ENCODE data around the gene CALCOCO1.
"Not testable (repeated sequence)": the region's sequence is repeated elsewhere in the genome, so short reads cannot be mapped to it uniquely, and the experiment has no call there.

The CALCOCO1 gene, protein sequence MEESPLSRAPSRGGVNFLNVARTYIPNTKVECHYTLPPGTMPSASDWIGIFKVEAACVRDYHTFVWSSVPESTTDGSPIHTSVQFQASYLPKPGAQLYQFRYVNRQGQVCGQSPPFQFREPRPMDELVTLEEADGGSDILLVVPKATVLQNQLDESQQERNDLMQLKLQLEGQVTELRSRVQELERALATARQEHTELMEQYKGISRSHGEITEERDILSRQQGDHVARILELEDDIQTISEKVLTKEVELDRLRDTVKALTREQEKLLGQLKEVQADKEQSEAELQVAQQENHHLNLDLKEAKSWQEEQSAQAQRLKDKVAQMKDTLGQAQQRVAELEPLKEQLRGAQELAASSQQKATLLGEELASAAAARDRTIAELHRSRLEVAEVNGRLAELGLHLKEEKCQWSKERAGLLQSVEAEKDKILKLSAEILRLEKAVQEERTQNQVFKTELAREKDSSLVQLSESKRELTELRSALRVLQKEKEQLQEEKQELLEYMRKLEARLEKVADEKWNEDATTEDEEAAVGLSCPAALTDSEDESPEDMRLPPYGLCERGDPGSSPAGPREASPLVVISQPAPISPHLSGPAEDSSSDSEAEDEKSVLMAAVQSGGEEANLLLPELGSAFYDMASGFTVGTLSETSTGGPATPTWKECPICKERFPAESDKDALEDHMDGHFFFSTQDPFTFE

GRCh38 chr12:53727310-53728041, at the start of gene CALCOCO1:
Gene CALCOCO1 (minus strand): TSS chr12:53727452. CDS start chr12:53725242, 2,210 bp downstream.
- peak; percentile 88 for DNase-seq (ENCODE audit: low read depth)

DNA sequence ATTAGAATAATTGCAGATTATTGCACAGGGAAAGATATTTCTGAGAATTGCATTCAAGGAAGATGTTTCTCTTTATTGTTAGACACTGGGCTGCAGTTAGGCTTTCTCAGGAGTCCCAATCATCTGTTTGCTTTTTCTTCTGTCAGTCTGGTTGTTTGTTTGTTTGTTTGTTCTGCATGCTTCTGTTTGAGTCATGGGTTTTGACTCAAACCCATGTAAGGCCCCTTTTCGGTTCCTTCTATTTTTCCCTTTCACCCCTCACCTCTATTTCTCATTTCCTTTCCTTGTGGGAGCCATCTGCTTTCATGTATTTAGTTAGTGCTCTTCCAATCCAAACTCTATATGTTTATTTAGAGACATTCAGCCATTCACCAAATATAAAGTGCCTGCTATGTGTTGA, 49.6 kb upstream of the CALCOCO1 start:
- DNase-seq (ENCODE audit: low read depth) = no peak

DNA sequence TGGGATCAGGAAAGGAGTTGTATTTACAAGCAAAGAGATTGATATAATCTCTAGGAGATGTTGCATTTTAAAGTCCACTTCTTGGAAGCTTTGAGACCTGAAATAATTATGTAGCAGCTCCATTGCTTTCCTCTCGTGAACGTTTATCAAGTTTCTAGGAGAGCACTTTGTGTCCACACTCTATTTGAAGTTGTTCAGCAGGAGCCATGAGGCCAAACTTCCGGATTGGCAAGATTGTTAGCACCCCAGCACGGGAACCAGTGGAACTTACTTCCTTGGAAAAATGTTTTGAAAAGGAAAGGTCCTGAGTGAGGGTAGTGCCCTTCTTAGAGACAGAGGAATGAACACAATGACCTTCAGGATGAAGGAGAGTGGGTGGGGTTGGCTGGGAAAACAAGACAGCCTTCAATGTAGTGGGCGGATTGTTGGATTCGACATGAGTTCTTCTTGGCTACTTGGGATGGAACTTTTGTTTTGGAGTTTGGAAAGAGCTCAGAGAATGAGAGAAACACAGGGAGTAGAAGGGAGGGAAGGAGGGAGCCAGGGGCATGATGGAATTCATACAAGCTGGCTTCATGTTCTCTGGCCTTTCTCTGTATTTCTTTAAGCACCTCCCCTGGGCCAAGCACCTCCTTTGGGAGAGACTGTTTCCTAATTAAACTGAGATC, 48.4 kb upstream of the CALCOCO1 start:
- no peak for DNase-seq (ENCODE audit: low read depth)

DNA sequence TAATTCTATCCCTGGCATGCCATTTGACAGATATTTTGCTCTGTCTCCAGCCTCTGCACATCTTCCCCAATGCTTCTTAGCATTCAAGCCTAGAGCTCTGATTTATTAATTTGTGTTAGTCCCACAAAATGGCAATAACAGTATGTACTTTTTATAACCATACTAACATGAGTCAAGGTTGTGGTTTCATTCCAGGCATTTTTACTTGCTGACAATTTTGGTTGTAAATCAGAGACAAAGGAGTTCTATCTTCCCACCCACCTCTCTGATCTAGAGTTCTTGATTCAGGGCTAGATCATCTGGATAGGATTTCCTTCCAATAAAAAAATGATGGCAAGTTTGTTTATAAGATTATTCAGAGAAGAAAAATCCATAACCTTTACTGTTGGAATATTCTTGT, 43.0 kb upstream of the CALCOCO1 start:
- DNase-seq (ENCODE audit: low read depth) = no peak

GRCh38 chr12:53768976-53769375, 41.7 kb upstream of the CALCOCO1 start:
- DNase-seq (ENCODE audit: low read depth) = no peak

- DNase-seq (ENCODE audit: low read depth) = no peak
These were observed 39.6 kb upstream of the CALCOCO1 start for GRCh38 chr12:53766881-53767280.

DNA sequence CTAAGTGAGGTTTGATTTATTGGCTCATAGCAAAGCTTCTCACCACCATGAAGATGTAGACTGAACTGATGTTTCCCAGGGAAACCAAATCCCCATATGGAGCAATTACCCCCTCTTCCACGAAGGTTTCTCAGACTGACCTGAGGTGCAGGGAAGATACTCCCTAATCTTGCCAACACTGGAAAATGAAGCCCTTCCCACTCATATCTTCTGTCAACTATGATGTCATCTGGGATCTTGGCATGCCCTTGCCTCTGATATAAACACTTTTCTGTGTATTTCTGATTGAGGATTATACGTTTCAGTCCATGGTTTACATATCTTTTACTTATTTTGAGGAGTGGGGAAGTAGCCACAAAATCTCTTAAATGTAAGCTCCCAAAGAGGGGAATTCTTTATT, 38.6 kb upstream of the CALCOCO1 start:
- DNase-seq (ENCODE audit: low read depth) = no peak

GRCh38 chr12:53764615-53765014, 37.4 kb upstream of the CALCOCO1 start:
- DNase-seq (ENCODE audit: low read depth) = no peak

- DNase-seq (ENCODE audit: low read depth) = not testable (repeated sequence)
These were observed 35.5 kb upstream of the CALCOCO1 start for GRCh38 chr12:53762793-53763192.

- DNase-seq (ENCODE audit: low read depth) = no peak
These were observed 34.1 kb upstream of the CALCOCO1 start for GRCh38 chr12:53761306-53761705.

- no peak for DNase-seq (ENCODE audit: low read depth)
These were observed 32.0 kb upstream of the CALCOCO1 start for GRCh38 chr12:53759261-53759660.

DNA sequence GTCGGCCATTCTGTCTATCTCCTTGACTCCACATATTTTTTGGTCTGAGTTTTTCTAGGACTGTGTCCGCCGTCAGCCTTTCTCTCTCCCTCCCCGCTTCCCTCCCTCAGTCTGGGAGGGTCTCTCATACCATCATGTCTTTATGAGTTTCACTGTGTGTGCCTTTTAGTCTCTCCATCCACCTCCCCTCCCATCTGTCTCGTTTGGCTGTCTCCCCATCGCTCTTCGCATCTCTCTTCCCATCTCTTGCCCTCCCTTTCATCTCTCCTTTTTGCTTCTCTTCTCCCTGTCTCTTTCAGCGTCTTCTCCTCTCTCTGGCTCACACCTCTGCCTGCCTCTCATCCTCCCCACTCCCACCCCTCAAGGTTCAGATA, 31.5 kb upstream of the CALCOCO1 start:
- DNase-seq (ENCODE audit: low read depth) = no peak

DNA sequence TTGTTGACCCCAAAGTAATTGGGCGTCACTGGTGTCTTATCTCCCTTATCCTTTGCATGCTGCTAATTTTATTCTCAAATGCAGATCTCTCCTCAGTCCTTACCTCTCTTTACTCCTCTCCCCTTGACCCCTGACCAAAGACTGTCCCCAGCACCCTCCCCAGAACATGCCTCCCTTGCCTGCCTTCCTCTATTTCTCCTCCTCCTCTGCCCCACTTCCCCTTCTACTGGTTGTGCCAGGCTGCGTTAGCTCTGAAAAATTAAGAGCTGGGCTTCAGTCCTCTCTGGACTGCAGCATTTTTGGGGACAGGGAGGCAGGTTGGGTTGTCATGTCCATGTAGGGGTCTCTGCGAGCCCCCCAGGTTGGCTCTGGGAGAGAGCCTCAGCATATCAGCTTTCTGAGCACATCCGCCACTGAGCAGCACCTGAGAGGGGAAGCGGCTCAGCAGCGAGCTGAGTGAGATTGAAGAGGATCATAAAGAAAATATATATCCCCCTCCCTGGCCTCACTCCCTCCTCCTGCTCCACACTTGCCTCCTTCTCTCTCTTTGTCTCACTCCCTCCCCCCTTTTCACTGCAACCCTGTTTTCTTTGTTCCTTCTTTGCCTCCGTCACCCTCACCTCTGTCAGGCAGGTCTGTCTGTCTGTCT, 31.0 kb upstream of the CALCOCO1 start:
- DNase-seq (ENCODE audit: low read depth) = no peak

DNA sequence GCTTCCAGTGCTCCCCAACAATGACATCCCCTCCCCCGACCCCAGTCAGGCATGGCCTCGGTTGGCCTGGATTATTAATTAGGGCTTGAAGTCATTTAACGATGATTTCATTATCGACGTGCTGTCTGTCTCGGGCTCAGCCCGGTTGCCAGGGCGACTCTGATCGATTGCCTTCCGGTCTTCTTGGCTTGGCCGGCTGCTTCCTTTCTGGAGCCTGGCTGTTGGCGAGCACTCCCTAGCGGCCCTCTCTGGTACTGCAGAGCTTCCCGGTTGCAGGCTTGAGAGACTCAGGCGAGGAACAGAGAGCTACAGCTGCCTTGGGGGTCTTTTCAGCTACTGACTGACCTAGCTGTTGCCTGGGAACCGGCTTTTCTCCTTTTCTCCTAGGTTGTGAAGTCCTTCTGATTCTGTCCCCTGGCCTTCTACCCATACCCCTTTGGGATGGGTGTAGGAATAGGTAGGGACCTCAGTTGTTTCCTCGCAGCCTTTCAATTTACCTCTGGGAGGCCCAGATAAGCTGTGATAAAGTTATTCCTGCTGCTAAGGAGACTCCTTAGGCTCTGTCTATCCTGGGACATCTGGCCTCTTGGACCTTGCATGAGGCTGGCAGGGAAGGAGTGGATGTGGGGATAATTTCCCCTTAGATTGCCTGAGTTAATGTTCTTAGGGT, 30.0 kb upstream of the CALCOCO1 start:
- peak; percentile 61 for DNase-seq (ENCODE audit: low read depth)

DNA sequence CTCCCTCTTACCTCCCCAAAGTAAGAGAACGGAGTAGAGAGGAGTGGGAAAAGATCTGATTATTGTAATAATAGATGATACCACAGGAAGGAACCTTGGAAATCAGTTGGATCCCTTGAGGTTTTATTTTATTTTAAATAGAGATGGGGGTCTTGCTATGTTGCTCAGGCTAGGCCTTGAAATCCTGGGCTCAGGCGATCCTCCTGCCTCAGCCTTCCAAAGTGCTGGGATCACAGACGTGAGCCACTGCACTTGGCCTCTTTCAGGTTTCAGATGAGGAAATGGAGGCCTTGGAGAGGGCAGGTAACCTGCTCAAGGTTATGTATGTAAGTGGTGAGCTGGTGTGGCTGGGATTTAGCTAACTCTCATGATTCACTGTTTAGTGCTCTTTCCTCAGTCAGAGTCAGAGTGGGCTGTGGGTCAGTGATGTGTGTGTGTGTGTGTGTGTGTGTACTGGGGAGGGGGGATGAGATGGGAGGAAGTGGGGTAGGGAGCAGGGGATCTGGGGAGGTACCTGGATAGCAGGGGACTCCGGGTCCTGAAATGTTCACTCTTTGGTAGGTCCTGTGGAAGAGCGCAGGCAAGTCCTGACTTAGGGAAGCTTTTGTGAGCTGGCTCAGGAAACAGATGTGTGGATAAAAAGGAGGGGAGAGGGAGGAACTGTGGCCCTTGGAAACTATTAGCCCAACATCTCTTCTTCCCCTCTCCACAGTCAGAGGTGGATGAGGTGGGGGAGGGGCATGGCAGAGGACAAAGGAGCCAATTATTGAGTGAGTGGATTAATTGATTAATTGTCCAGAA, 29.2 kb upstream of the CALCOCO1 start:
- no peak for DNase-seq (ENCODE audit: low read depth)

- DNase-seq (ENCODE audit: low read depth) = no peak
These were observed 28.6 kb upstream of the CALCOCO1 start for GRCh38 chr12:53755893-53756292.

DNA sequence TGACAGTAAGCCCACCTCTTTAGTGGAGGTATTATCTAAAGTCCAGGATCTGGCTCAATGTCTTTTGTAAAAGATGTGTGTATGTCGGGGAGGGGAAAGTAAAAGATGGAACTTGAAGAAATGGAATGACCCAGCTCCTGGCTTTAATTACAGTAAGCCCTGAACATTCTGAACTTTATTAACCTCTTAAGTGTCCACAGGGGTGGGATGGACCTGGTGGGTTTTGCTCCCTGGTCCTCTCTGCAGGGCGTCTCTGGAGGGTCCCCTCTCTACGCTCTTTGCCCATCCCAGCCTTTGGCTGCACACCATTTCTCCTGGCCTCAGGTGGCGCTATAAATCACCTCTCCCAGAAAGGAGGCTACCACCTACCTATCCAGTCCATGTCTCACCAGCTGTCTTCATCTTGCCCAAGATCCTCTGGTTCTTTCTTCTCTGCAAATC, 28.2 kb upstream of the CALCOCO1 start:
- DNase-seq (ENCODE audit: low read depth) = no peak

GRCh38 chr12:53754633-53755264, 27.5 kb upstream of the CALCOCO1 start:
- no peak for DNase-seq (ENCODE audit: low read depth)

GRCh38 chr12:53754188-53754585, 26.9 kb upstream of the CALCOCO1 start:
- DNase-seq (ENCODE audit: low read depth) = no peak

GRCh38 chr12:53752621-53753020, 25.4 kb upstream of the CALCOCO1 start:
- no peak for DNase-seq (ENCODE audit: low read depth)
